C4-2B (cell line): Measurements from ENCODE around the gene ERCC2.

Experiments used
- CTCF ChIP-seq: fragments of 450-650 bp; conservative IDR thresholded peaks from 2 replicates; pipeline ENCODE4 v1.5.1; 2017; ENCODE audit warnings: mild to moderate bottlenecking
- ZFX ChIP-seq: fragments of 450-650 bp; IDR thresholded peaks from 2 replicates; pipeline ENCODE4 v1.6.1; 2017

GRCh38 chr19:45402298-45403061 lies 32.1 kb upstream of the ERCC2 start:
- no peak for TF ChIP-seq CTCF
- no peak for TF ChIP-seq ZFX
